SH-SY5Y (cell line): ENCODE measurements around the gene KRT39.

Experiments
- GATA2 ChIP-seq: IDR thresholded peaks from 2 replicates; pipeline ENCODE4 v1.6.1; 2011; ENCODE audit warnings: mild to moderate bottlenecking, low read depth, low read length
- GATA3 ChIP-seq: IDR thresholded peaks from 2 replicates; pipeline ENCODE4 v1.6.1; 2011; ENCODE audit warnings: low read depth, mild to moderate bottlenecking, low read length, moderate library complexity

DNA sequence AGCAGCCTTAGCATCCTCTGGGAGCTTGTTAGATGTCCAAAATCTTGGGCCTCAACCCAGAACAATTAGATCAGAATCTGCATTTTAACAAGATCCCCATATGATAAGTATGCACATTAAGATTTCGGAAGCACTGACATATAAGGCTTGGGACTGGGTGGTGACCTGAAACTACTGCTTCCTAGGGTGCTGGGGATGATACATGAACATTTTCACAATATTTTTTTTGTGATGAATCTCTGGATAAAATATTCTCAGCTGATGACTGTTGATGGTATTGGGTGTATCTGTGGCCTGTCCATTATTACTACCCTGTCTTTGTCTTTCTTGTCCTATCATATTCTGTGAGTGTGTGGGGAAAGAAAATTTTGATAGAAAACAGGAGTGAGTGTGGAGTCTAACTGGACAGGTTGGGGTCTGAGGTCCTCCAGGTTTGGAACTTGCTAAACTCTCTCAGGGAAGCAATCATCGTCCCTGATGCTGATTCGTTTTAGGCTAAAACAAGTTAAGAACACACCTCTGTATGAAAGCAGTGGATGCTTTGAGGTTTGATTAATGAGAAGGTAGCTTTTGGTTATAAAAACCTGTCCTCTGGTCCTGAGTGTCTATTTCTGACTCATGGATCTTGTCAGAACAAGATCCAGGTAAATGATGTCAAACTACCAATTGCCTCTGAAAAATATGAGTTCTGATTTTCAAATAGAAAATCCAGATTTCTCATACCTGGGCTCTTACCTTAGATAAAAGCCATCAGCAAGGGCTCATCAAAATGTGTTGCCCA is 52.5 kb downstream of the KRT39 start:
- no peak for TF ChIP-seq GATA2
- TF ChIP-seq GATA3: no peak
